Middle frontal gyrus (tissue), 1 donor: Measurements from ENCODE around the gene MYH16.
A peak's percentile ranks its signal among the peaks of the same experiment; 100 is the strongest.
"Not testable (repeated sequence)": the region's sequence is repeated elsewhere in the genome, so short reads cannot be mapped to it uniquely, and the experiment has no call there.

ENCODE experiments used
- DNase-seq: peaks from one replicate; pipeline ENCODE4 v3.0.0-alpha.2; 2015; ENCODE audit warnings: low spot score; ENCODE audit errors: extremely low spot score

The MYH16 gene

GRCh38 chr7:99301496-99301895 lies 28.9 kb downstream of the MYH16 start:
- DNase-seq, result no peak

- no peak for DNase-seq
Observed at GRCh38 chr7:99305473-99306260, 33.0 kb downstream of the MYH16 start.

- DNase-seq, result peak; percentile 9
Observed at GRCh38 chr7:99308461-99309074, 35.9 kb downstream of the MYH16 start.

GRCh38 chr7:99309111-99309510 lies 36.5 kb downstream of the MYH16 start:
- DNase-seq, result no peak

GRCh38 chr7:99310004-99310403 lies 37.4 kb downstream of the MYH16 start:
- no peak for DNase-seq

GRCh38 chr7:99311702-99312101 lies 39.1 kb downstream of the MYH16 start:
- no peak for DNase-seq

GRCh38 chr7:99312316-99313203 lies 39.9 kb downstream of the MYH16 start:
- peak; percentile 72 for DNase-seq

- no peak for DNase-seq
Observed at GRCh38 chr7:99313204-99313573, 40.5 kb downstream of the MYH16 start.

GRCh38 chr7:99314504-99314903 lies 41.9 kb downstream of the MYH16 start:
- no peak for DNase-seq

- no peak for DNase-seq
Observed at GRCh38 chr7:99320371-99320770, 47.7 kb downstream of the MYH16 start.

GRCh38 chr7:99322659-99323058 lies 50.0 kb downstream of the MYH16 start:
- DNase-seq, result not testable (repeated sequence)

- no peak for DNase-seq
Observed at GRCh38 chr7:99324559-99324958, 51.9 kb downstream of the MYH16 start.

- DNase-seq, result no peak
Observed at GRCh38 chr7:99325001-99325493, 52.4 kb downstream of the MYH16 start.

- peak; percentile 83 for DNase-seq
Observed at GRCh38 chr7:99325592-99326407, 53.2 kb downstream of the MYH16 start, which contains the start of gene ARPC1A. Gene ARPC1A (plus strand): TSS chr7:99325898. CDS start chr7:99333354, 7,456 bp downstream.

- no peak for DNase-seq
Observed at GRCh38 chr7:99326408-99326782, 53.8 kb downstream of the MYH16 start.

- DNase-seq, result not testable (repeated sequence)
Observed at GRCh38 chr7:99330314-99330961, 57.8 kb downstream of the MYH16 start.

GRCh38 chr7:99331002-99331401 lies 58.4 kb downstream of the MYH16 start:
- DNase-seq, result no peak

GRCh38 chr7:99339595-99339994 lies 67.0 kb downstream of the MYH16 start:
- no peak for DNase-seq

- no peak for DNase-seq
Observed at GRCh38 chr7:99340659-99341058, 68.0 kb downstream of the MYH16 start.

- no peak for DNase-seq
Observed at GRCh38 chr7:99344061-99344647, 71.5 kb downstream of the MYH16 start.
